Adrenal gland (tissue), 12 donors: ENCODE results near the gene ERBB4. TPM values are rescaled to one million over a fixed set of nuclear protein-coding genes. Genes with fewer than 3 reads are reported as not detected.

Source experiments
- DNase-seq, 7 donors: peaks; one replicate each; pipeline ENCODE4 v3.0.0-alpha.2; 2019 to 2020
- H3K27ac ChIP-seq, 5 donors: fragments of 200-600 bp; sonication (generic) in 4 of 5; 1 replicate in 3 of 5; 2 replicates in 2 of 5; pipeline versions ENCODE4 v1.5.1 to v1.8.0; 2016 to 2020; ENCODE audit warnings: mild to moderate bottlenecking in 1 of 5
- H3K27me3 ChIP-seq: fragments of 200-600 bp; 2 replicates; pipeline ENCODE4 v1.8.0; 2021
- H3K36me3 ChIP-seq, 2 donors: fragments of 200-600 bp; replicated peaks in 1 of 2; 1 replicate in 1 of 2; 2 replicates in 1 of 2; pipeline versions ENCODE4 v1.5.1 to v1.8.0; 2018 to 2022
- H3K4me1 ChIP-seq, 2 donors: fragments of 200-600 bp; replicated peaks in 1 of 2; 1 replicate in 1 of 2; 2 replicates in 1 of 2; pipeline versions ENCODE4 v1.5.1 to v1.8.0; 2018 to 2021
- H3K4me3 ChIP-seq, 4 donors: fragments of 200-600 bp; sonication (generic) in 3 of 4; one replicate each; pipeline ENCODE4 v1.5.1; 2016 to 2018
- H3K9me3 ChIP-seq, 3 donors: fragments of 200-600 bp; sonication (generic) in 1 of 3; replicated peaks in 1 of 3; 1 replicate in 2 of 3; 2 replicates in 1 of 3; pipeline versions ENCODE4 v1.5.1 to v1.8.0; 2016 to 2021
- POLR2A ChIP-seq, 2 donors: fragments of 450-650 bp; IDR thresholded peaks; one replicate each; pipeline ENCODE4 v1.6.1; 2017; ENCODE audit warnings: antibody characterized with exemption in 2 of 2, mild to moderate bottlenecking in 2 of 2, moderate library complexity in 1 of 2
- WGBS, 4 donors: extraction: QIAGEN DNeasy Blood & Tissue Kit in 2 of 4; methylation state at CpG; one replicate each; pipeline versions ENCODE4 v1.1.5 to v1.1.7; 2013 to 2017; 5-methylcytosine and 5-hydroxymethylcytosine counted together
- intact Hi-C, 2 donors: fragments of 100-400 bp; cut with DNase I; formaldehyde crosslinking; loops; one replicate each; pipeline versions ENCODE4 v1.14.1 to v1.15.0; 2022 to 2023
- polyA plus RNA-seq, 3 donors: library from polyadenylated mRNA; stranded (reverse); fragments of 200-250 nt in 2 of 3; fragments of 350-450 nt in 1 of 3; fragmentation: Illumina TruSeq in 1 of 3; extraction: RNeasy Lipid Tissue Mini Kit (QIAGEN cat#74804) in 1 of 3; gene quantifications; one replicate each; pipeline ENCODE4 v1.2.3, GENCODE V29; 2013 to 2014
- total RNA-seq, 9 donors: library from RNA; depleted of rRNA in 4 of 9; stranded (reverse); fragments of >200 nt in 4 of 9; fragments of 120-200 nt in 1 of 9; fragmentation: NEBNext Ultra II Directional in 1 of 9; extraction: Animal tissue kit (Norgen Biotek cat#: 25700) in 1 of 9; gene quantifications; one replicate each; pipeline versions ENCODE4 v1.1.0 to v1.2.4, GENCODE V29; 2013 to 2023
- TF ChIP-seq, protein P1 (sequence below), 6 experiments: fragments of 450-650 bp in 4 of 6; fragments of 200-600 bp in 2 of 6; sonication (generic) in 1 of 6; IDR thresholded peaks; 1 replicate in 5 of 6; 2 replicates in 1 of 6; pipeline versions ENCODE4 v1.5.1 to v1.8.0; 2016 to 2021; ENCODE audit warnings: antibody characterized with exemption in 6 of 6, mild to moderate bottlenecking in 2 of 6, moderate library complexity in 1 of 6
- donor health status: healthy with polysubstance abuse.
- donor health status: Bipolar disorder and iron deficiency.
- donor health status: DM: yes; HTN: yes; CAD: no.
- donor health status: DM: no; HTN: no; CAD: no.
- donor health status: DM: no; HTN: no; CAD: no.
- donor health status: DM: yes; HTN: yes; CAD: no.

ERBB4 gene
- total and polyA plus RNA-seq, 12 donors, result 0.06 to 2.9 (median 0.49) TPM

DNA sequence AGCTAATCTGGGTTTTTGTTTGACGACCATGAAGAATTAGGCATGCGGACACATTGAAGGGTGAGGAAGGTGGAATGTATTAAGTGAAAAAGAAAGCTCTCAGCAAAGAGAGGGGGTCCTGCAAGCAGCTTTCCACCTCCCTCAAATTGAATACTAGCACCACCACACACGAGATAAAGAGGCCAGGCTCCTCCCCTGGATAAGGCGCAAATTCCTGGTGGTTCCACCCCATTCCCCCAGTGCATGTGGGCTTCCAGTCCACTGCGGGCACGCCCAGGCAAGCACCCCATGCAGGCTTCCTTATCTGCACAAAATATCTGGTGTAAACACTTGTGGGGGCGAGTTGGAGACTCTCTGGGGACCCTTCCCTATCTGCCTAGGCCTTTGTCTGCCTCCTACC is 1124.9 kb downstream of the ERBB4 start:
- no peaks in the 10 kb centered on the region for H3K27me3 ChIP-seq
- H3K9me3 ChIP-seq, result no peaks in the 10 kb centered on the region
- intact Hi-C loops, result no loop called here
- TF ChIP-seq, protein P1, sequence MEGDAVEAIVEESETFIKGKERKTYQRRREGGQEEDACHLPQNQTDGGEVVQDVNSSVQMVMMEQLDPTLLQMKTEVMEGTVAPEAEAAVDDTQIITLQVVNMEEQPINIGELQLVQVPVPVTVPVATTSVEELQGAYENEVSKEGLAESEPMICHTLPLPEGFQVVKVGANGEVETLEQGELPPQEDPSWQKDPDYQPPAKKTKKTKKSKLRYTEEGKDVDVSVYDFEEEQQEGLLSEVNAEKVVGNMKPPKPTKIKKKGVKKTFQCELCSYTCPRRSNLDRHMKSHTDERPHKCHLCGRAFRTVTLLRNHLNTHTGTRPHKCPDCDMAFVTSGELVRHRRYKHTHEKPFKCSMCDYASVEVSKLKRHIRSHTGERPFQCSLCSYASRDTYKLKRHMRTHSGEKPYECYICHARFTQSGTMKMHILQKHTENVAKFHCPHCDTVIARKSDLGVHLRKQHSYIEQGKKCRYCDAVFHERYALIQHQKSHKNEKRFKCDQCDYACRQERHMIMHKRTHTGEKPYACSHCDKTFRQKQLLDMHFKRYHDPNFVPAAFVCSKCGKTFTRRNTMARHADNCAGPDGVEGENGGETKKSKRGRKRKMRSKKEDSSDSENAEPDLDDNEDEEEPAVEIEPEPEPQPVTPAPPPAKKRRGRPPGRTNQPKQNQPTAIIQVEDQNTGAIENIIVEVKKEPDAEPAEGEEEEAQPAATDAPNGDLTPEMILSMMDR (IDR thresholded peaks at IDR 0.05), result no peak
- no peak for TF ChIP-seq POLR2A (IDR thresholded peaks at IDR 0.05)
- H3K36me3 ChIP-seq, result no peaks in the 10 kb centered on the region
- no peak overlapping the region for H3K4me3 ChIP-seq
- H3K27ac ChIP-seq, result no peak overlapping the region
- H3K4me1 ChIP-seq, result no peaks in the 10 kb centered on the region
- 77 to 88% (median 82%) methylated on average over 5 to 7 of the region's 7 CpGs for WGBS, 4 donors
- no peak for DNase-seq

DNA sequence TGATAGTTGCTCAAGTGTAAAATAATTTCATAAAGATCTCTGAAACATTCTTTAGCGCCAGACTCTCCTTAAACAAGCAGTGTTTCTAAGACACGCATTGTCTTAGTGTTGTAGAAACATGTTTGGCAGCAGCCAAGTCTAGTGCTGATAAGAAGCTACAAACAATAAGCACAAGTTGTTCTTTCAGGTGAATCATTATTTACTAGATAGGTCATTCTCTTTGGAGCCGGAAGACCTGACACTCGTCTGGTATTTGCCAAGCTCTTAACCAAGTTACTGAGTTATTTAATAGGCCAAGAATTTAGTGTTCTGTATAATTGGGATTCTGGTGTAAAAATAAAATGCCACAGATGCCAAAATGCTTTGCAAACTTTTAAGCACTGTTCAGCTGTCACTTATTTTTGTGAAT is 1130.1 kb downstream of the ERBB4 start:
- no peak for DNase-seq
- no peaks in the 10 kb centered on the region for H3K4me1 ChIP-seq
- no peak for TF ChIP-seq POLR2A (IDR thresholded peaks at IDR 0.05)
- TF ChIP-seq, protein P1 (IDR thresholded peaks at IDR 0.05), result no peak
- no peaks in the 10 kb centered on the region for H3K9me3 ChIP-seq
- intact Hi-C loops, result no loop called here
- no peaks in the 10 kb centered on the region for H3K36me3 ChIP-seq
- H3K27ac ChIP-seq, result no peak overlapping the region
- no peak overlapping the region for H3K4me3 ChIP-seq
- WGBS, 4 donors, result 45 to 54% (median 52%) methylated on average over 4 of the region's 4 CpGs
- H3K27me3 ChIP-seq, result no peaks in the 10 kb centered on the region

DNA sequence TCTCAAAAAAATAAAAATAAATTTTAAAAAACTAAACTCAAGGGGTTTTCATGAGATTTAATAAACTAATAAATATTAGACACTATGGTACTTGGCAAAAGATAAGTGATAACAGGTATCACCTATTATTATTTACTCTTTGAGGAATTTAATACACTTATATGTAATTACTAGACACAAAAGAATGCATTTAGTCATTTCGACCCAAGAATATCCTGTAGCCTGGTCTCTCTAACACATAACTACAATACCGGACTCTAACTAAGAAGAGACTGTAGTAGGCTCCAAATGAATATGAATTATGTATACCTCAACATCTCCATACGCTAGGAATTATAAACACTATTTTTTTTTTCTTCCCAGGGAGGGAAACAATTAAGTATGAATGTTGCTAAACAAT is 1131.5 kb downstream of the ERBB4 start:
- Histone ChIP-seq H3K36me3 (no peaks in the 10 kb centered on the region), H3K4me1 (no peaks in the 10 kb centered on the region), H3K4me3 (no peak overlapping the region), H3K9me3 (no peaks in the 10 kb centered on the region), H3K27me3 (no peaks in the 10 kb centered on the region), H3K27ac (no peak overlapping the region)
- no peak for TF ChIP-seq POLR2A (IDR thresholded peaks at IDR 0.05)
- TF ChIP-seq, protein P1 (IDR thresholded peaks at IDR 0.05), result no peak
- WGBS, 4 donors, result 75 to 86% (median 79%) methylated on average over 3 of the region's 3 CpGs
- intact Hi-C loops, result no loop called here
- DNase-seq, result no peak

DNA sequence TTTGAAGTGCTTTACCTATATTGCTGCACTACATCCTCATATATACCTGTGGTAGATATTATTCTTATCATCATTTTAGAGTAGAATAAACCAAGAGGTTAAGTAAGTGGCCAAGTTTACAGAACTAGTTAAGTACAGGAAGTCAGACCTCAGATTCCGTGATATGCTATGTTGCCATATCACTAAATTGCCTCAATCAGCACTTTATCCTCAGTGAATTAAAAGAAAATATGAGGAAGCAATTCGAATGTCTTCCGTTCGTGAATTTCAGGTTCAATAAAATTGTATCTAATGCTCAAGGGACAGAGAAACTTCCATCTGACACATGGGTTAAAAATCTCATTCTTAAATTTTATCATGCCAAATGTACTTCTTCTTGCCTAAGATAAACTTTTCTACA is 1133.6 kb downstream of the ERBB4 start:
- Histone ChIP-seq H3K27me3 (no peaks in the 10 kb centered on the region), H3K9me3 (no peaks in the 10 kb centered on the region), H3K4me1 (no peaks in the 10 kb centered on the region), H3K27ac (no peak overlapping the region), H3K4me3 (no peak overlapping the region), H3K36me3 (no peaks in the 10 kb centered on the region)
- 74 to 81% (median 78%) methylated on average over 4 of the region's 4 CpGs for WGBS, 4 donors
- DNase-seq, result no peak
- intact Hi-C loops, result no loop called here
- TF ChIP-seq, protein P1 (IDR thresholded peaks at IDR 0.05), result no peak
